HG03045 (cell line): Measurements from ENCODE around the gene ABLIM2.

Experiments
- ATAC-seq: cut with Tn5 transposase; IDR thresholded peaks from one replicate; pipeline ENCODE4 v1.9.1; 2021; ENCODE audit warnings: mild to moderate bottlenecking, moderate library complexity; ENCODE audit not compliant: unreplicated experiment

Gene ABLIM2

DNA sequence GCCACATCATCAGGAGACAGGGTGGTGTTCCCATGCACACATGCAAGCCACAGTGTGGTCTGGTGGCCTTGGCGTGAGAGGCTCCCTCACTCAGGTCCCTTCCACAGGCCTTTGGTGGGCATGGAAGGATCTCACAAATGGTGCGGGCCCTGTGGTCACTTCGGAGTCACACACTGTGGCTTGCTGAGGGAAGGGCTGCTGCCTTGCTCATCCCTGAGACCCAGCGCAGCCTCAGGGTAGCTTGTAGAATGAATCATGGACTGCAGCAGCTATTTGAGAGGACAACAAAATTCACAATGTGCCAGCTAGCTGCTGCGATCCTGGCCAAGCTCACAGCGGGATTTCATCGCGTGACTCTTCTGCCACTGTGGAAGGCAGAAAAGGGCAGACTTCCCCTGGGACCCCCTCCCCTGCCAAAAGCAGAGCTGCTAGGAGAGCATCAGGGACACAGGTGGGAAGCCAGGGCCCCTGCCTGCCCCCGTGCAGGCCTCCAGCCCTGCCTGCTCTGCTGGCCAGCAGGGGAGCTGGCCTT, 106.4 kb downstream of the ABLIM2 start:
- ATAC-seq = no peak

DNA sequence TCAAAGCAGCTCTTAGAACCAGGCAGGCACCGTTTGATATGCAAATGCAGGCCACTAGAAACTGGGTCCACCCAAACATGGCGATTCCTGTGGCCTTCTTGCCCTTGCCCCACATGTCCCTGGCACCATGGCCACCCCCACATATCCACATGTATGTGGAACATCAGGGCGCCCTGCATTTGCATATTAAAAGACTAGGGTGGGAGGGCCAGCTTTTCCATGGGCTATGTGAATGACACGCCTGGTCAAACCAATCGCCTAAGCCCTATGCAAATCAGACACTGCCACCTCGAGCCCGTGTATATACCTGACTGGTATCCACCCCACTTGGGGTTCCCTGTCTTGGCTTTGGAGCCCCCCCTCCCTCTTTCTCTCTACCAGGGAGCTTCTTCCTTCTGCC, 107.0 kb downstream of the ABLIM2 start:
- no peak for ATAC-seq

GRCh38 chr4:8050555-8051206, 107.9 kb downstream of the ABLIM2 start:
- no peak for ATAC-seq

DNA sequence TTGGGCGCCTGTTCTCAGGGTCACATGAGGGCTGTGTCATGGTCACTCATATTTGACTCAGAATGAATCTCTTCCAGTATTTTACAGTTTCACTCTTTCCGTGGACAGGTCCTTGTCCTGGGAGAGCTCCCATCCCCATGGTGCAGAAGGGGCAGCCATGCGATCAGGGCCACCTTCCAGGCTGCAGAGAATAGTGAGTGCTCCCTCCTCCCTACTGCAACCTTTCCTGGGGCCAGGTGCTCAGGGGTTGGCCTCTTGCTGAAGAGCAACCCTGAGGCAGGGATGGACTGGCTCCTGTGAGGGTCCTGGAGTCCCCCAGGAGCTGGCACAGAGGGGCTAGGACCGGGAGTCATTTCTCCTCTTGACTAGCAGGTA, 108.4 kb downstream of the ABLIM2 start:
- ATAC-seq = no peak

GRCh38 chr4:8048856-8049676, 109.5 kb downstream of the ABLIM2 start:
- ATAC-seq = no peak

- no peak for ATAC-seq
Observed at GRCh38 chr4:8047837-8048678, 110.6 kb downstream of the ABLIM2 start.

GRCh38 chr4:8046925-8047541, 111.6 kb downstream of the ABLIM2 start:
- no peak for ATAC-seq

- no peak for ATAC-seq
Observed at GRCh38 chr4:8045909-8046308, 112.7 kb downstream of the ABLIM2 start.

DNA sequence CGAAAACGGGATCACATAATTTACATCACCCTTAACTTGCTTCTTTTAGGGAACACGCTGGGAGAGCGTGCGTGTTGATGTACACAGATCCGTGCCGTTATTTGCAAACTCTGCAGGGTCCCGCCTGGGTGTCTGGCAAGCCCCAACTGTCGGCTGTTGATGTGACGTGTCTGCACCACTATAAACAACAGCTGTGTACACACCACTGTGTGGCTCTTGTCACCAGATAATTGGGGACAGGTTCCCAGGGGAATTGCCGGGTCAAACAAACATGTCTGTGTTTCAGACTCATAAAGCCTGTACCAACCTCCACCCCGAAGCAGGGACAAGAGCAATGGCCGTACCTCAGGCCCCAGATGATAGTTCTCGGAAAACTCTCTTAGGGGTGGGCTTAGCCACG, 113.9 kb downstream of the ABLIM2 start:
- ATAC-seq = no peak

DNA sequence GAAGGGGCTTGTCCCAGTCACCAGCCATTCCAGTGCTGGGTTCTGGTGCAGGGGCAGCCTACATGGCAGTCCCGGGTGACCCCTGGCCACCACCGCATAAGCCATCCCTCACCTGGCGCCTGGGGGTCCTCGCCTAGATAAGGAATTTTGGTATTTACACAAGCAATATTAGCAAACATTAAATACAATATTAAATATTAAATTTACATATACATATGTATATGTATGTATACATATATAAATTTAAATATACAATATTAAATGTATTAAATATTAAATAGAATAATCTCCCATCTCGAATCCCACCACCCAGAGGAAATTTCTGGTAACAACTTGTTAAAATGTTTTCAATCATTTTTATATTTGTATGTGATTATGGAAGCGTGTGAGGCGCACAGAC, 114.4 kb downstream of the ABLIM2 start:
- ATAC-seq = no peak

DNA sequence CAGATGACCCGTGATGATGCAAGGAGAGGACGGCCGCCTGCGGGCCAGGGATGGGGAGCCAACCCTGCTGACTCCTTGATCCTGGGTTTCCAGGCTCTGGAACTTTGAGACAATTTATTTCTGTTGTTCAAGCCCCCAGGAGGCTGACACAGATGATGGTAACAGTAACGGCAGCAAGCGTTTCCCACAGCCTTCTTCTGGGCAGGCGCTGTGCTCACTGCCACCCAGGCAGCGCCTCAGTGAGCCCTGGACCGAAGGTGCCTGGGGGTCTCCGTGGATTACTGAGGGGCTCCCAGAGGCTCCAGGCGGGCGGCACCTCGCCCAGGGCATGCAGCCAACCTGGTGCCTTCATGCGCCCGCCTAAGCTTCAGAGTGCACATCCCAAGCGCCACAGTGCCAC, 115.0 kb downstream of the ABLIM2 start:
- ATAC-seq = no peak

GRCh38 chr4:8041868-8042267, 116.7 kb downstream of the ABLIM2 start:
- ATAC-seq = no peak

GRCh38 chr4:8041172-8041571, 117.4 kb downstream of the ABLIM2 start:
- ATAC-seq = no peak

DNA sequence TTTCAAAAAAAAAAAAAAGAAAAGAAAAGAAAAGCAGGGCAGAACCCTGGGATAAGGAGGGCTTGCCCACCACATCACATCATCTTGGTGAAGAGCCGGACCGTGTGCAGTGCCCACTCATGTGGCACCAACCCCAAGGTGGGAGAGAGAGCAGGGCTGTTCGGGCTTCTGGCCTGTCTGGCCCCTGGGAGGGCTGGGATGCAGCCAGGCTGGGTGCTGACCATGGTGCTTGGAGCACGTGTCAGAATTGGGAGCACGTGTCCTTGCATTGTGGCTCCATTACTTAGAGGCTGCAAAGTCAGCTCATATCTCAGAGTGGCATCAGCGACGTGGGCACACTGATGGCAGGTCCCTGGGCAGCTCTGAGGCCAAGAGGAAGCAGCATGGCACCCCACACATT, 118.0 kb downstream of the ABLIM2 start:
- ATAC-seq = no peak

DNA sequence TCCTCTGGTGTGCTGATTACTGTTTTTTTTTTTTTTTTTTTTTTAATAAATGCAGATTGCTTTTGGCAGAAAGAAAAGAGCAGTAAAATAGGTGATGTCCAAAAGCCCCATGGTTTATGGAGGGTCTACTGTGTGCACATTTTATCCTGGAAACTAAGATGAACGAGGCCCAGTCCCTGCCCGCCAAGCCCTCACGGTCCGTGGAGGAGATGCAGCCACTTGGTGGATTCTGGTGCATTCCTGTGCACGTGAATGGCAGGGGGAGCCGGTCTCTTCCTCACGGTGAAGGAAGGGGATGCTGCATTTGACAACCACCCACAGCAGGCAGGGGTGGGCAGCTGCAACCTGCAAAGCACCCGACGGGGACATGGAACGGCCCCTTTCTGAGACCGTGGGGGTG, 118.8 kb downstream of the ABLIM2 start:
- no peak for ATAC-seq

- ATAC-seq = no peak
Observed at GRCh38 chr4:8039290-8039689, 119.3 kb downstream of the ABLIM2 start.

- ATAC-seq = no peak
Observed at GRCh38 chr4:8038719-8039251, 119.8 kb downstream of the ABLIM2 start.

GRCh38 chr4:8038083-8038482, 120.5 kb downstream of the ABLIM2 start:
- ATAC-seq = no peak

DNA sequence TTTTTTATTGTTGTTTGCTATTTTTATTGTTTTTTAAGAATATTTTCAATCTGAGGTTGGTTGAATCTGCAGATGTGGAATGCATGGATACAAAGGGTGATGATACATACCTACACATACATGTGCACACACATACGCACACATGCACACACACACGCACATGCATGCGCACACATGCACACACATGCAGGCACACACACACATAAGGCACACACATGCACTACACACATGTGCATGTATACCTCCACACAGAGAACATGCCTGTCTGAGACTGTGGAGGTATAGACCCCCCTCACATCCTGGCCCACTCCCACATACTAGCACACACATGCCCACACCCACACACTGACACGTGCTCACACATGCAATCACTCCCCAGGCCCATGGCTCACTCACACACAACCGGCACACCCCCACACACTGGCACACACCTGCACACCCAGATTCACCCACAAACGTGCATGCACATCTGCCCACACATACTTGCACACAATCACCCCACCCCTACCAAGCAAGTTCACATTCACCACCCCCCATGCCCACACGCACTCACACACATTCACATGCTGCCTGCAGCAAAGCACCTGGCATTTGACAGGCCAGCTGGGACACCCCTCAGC, 121.4 kb downstream of the ABLIM2 start:
- no peak for ATAC-seq

- ATAC-seq = no peak
Observed at GRCh38 chr4:8035371-8035780, 123.2 kb downstream of the ABLIM2 start.
